IMR-90 (cell line): ENCODE measurements around the gene TUBA1A. TPM values are rescaled to one million over a fixed set of nuclear protein-coding genes. Genes with fewer than 3 reads are reported as not detected.

ENCODE experiments used
- ATAC-seq: fragments of 200-7000 bp; cut with Tn5 transposase; 2 replicates; pipeline ENCODE4 v1.9.1; 2020; ENCODE audit warnings: low read depth, mild to moderate bottlenecking, moderate library complexity
- BruUV-seq: library from RNA; stranded (reverse); fragments of 400-500 nt; replicated peaks from 2 replicates; lab custom pipeline; 2021; lab: Mats Ljungman, UMichigan
- CTCF ChIA-PET: fragments of 300-600 bp; formaldehyde crosslinking; extraction: SDS; loops from one replicate; lab custom pipeline; 2021; ENCODE audit warnings: antibody characterized with exemption; lab: Yijun Ruan, JAX
- POLR2A ChIA-PET: fragments of 300-600 bp; sonication (Branson Sonifier 250); formaldehyde crosslinking; loops from one replicate; lab custom pipeline; 2022; ENCODE audit warnings: antibody characterized with exemption; ENCODE audit not compliant: unreplicated experiment; lab: Charles Lee
- DNase-seq: peaks from one replicate; pipeline ENCODE4 v3.0.0; 2013
- H2AFZ ChIP-seq: replicated peaks from 2 replicates; pipeline ENCODE3; 2013; ENCODE audit warnings: low read length, mild to moderate bottlenecking; ENCODE audit not compliant: poor library complexity
- H2AK5ac ChIP-seq: 2 replicates; pipeline ENCODE4 v1.6.1; 2013; ENCODE audit warnings: low read depth, low read length, inconsistent platforms
- H2AK9ac ChIP-seq: replicated peaks from 2 replicates; pipeline ENCODE3; 2013; ENCODE audit warnings: mild to moderate bottlenecking, low read depth, low read length, moderate library complexity; ENCODE audit not compliant: poor library complexity
- H2BK120ac ChIP-seq: 2 replicates; pipeline ENCODE4 v1.6.1; 2013; ENCODE audit warnings: low read depth, low read length, inconsistent platforms
- H2BK15ac ChIP-seq: 3 replicates; pipeline ENCODE4 v1.6.1; 2013; ENCODE audit warnings: low read depth, low read length, inconsistent platforms
- H2BK20ac ChIP-seq: 2 replicates; pipeline ENCODE4 v1.6.1; 2013; ENCODE audit warnings: low read depth, mild to moderate bottlenecking, inconsistent platforms, low read length, moderate library complexity
- H2BK5ac ChIP-seq: 2 replicates; pipeline ENCODE4 v1.6.1; 2013; ENCODE audit warnings: mild to moderate bottlenecking, low read depth, low read length, inconsistent platforms; ENCODE audit not compliant: poor library complexity, severe bottlenecking
- H3K14ac ChIP-seq: replicated peaks from 2 replicates; pipeline ENCODE4 v1.6.1; 2013; ENCODE audit warnings: low read depth, low read length, inconsistent platforms
- H3K18ac ChIP-seq: 2 replicates; pipeline ENCODE4 v1.6.1; 2013; ENCODE audit warnings: low read depth, low read length, control low read depth
- H3K23ac ChIP-seq: 2 replicates; pipeline ENCODE4 v1.6.1; 2013; ENCODE audit warnings: low read depth, low read length, inconsistent platforms
- H3K27ac ChIP-seq: 2 replicates; pipeline ENCODE4 v1.5.1; 2013; ENCODE audit warnings: mild to moderate bottlenecking, control low read depth, low read length; ENCODE audit not compliant: insufficient read depth
- H3K27me3 ChIP-seq: 2 replicates; pipeline ENCODE4 v1.6.1; 2013; ENCODE audit warnings: low read length; ENCODE audit not compliant: control insufficient read depth, insufficient read depth
- H3K36me3 ChIP-seq: 2 replicates; pipeline ENCODE4 v1.6.1; 2013; ENCODE audit warnings: low read length, mixed read lengths; ENCODE audit not compliant: control insufficient read depth, insufficient read depth
- H3K4ac ChIP-seq: 2 replicates; pipeline ENCODE4 v1.6.1; 2013; ENCODE audit warnings: low read depth, low read length, inconsistent platforms
- H3K4me1 ChIP-seq: 2 replicates; pipeline ENCODE4 v1.6.1; 2013; ENCODE audit warnings: low read length, mixed read lengths; ENCODE audit not compliant: control insufficient read depth, insufficient read depth
- H3K4me2 ChIP-seq: 2 replicates; pipeline ENCODE4 v1.6.1; 2013; ENCODE audit warnings: low read depth, mild to moderate bottlenecking, control low read depth, low read length, moderate library complexity
- H3K4me3 ChIP-seq: 2 replicates; pipeline ENCODE4 v1.5.1; 2013; ENCODE audit warnings: low read depth, mild to moderate bottlenecking, control low read depth, low read length, moderate library complexity; ENCODE audit not compliant: insufficient read depth
- H3K56ac ChIP-seq: 2 replicates; pipeline ENCODE4 v1.6.1; 2013; ENCODE audit warnings: low read length, inconsistent platforms; ENCODE audit not compliant: insufficient read depth; ENCODE audit errors: extremely low read depth
- H3K79me1 ChIP-seq, 2 experiments: 2 replicates each; pipeline ENCODE4 v1.6.1; 2013; ENCODE audit warnings: low read length in 2 of 2, inconsistent platforms in 1 of 2, low read depth in 1 of 2
- H3K9ac ChIP-seq: 2 replicates; pipeline ENCODE4 v1.6.1; 2013; ENCODE audit warnings: low read depth, low read length, control low read depth
- H3K9me1 ChIP-seq: 2 replicates; pipeline ENCODE4 v1.6.1; 2013; ENCODE audit warnings: low read length, inconsistent platforms; ENCODE audit not compliant: insufficient read depth
- H3K9me3 ChIP-seq: 2 replicates; pipeline ENCODE4 v1.6.1; 2013; ENCODE audit warnings: low read length; ENCODE audit not compliant: control insufficient read depth, insufficient read depth
- H4K20me1 ChIP-seq: 2 replicates; pipeline ENCODE4 v1.6.1; 2013; ENCODE audit warnings: low read length, inconsistent platforms; ENCODE audit not compliant: insufficient read depth
- H4K5ac ChIP-seq: 2 replicates; pipeline ENCODE4 v1.6.1; 2013; ENCODE audit warnings: mild to moderate bottlenecking, low read depth, low read length, control low read depth
- H4K8ac ChIP-seq, 2 experiments: 2 replicates each; pipeline ENCODE4 v1.6.1; 2013; ENCODE audit warnings: low read depth in 2 of 2, low read length in 2 of 2, control low read depth in 1 of 2, inconsistent platforms in 1 of 2
- H4K91ac ChIP-seq: 2 replicates; pipeline ENCODE4 v1.6.1; 2013; ENCODE audit warnings: low read depth, low read length, inconsistent platforms; ENCODE audit not compliant: insufficient read depth
- BHLHE40 ChIP-seq: fragments of 150-350 bp; IDR thresholded peaks from 2 replicates; pipeline ENCODE4 v1.6.1; 2016; ENCODE audit warnings: mild to moderate bottlenecking, low read depth, low read length
- CEBPB ChIP-seq: IDR thresholded peaks from 2 replicates; pipeline ENCODE4 v1.6.1; 2012; ENCODE audit warnings: low read depth, low read length, improper control_type of control experiment
- CHD1 ChIP-seq: IDR thresholded peaks from 2 replicates; pipeline ENCODE4 v1.6.1; 2012; ENCODE audit warnings: low read depth, low read length, improper control_type of control experiment
- FOS ChIP-seq: fragments of 150-350 bp; IDR thresholded peaks from 2 replicates; pipeline ENCODE4 v1.6.1; 2016; ENCODE audit warnings: low read depth, low read length
- MAFK ChIP-seq: IDR thresholded peaks from 2 replicates; pipeline ENCODE4 v1.6.1; 2012; ENCODE audit warnings: low read depth, low read length, improper control_type of control experiment
- MAZ ChIP-seq: IDR thresholded peaks from 2 replicates; pipeline ENCODE4 v1.6.1; 2012; ENCODE audit warnings: low read depth, mild to moderate bottlenecking, low read length, improper control_type of control experiment, moderate library complexity, borderline replicate concordance
- MXI1 ChIP-seq: IDR thresholded peaks from 2 replicates; pipeline ENCODE4 v1.6.1; 2012; ENCODE audit warnings: low read depth, mild to moderate bottlenecking, low read length, moderate library complexity, borderline replicate concordance
- NFE2L2 ChIP-seq: fragments of 150-350 bp; IDR thresholded peaks from 2 replicates; pipeline ENCODE4 v1.6.1; 2016; ENCODE audit warnings: low read depth, mild to moderate bottlenecking, low read length
- POLR2A ChIP-seq: IDR thresholded peaks from 2 replicates; pipeline ENCODE4 v1.6.1; 2012; ENCODE audit warnings: mild to moderate bottlenecking, low read depth, low read length
- RAD21 ChIP-seq: IDR thresholded peaks from 2 replicates; pipeline ENCODE4 v1.6.1; 2012; ENCODE audit warnings: low read length, improper control_type of control experiment
- RCOR1 ChIP-seq: IDR thresholded peaks from 2 replicates; pipeline ENCODE4 v1.6.1; 2012; ENCODE audit warnings: mild to moderate bottlenecking, low read length, improper control_type of control experiment; ENCODE audit not compliant: insufficient replicate concordance
- RFX5 ChIP-seq: IDR thresholded peaks from 2 replicates; pipeline ENCODE4 v1.8.0; 2012; ENCODE audit warnings: low read depth, mild to moderate bottlenecking, low read length, moderate library complexity
- SMC3 ChIP-seq: fragments of 150-350 bp; IDR thresholded peaks from 2 replicates; pipeline ENCODE4 v1.6.1; 2016; ENCODE audit warnings: low read depth, mild to moderate bottlenecking, antibody characterized with exemption, low read length, moderate library complexity
- WGBS, 2 experiments: methylation state at CpG; one replicate each; pipeline versions ENCODE4 v1.1.5 to v1.1.7; 2013; ENCODE audit warnings: missing lambda C conversion rate in 2 of 2; ENCODE audit not compliant: insufficient read length in 1 of 2; ENCODE audit errors: extremely low coverage in 2 of 2; 5-methylcytosine and 5-hydroxymethylcytosine counted together
- dilution Hi-C: fragments of 300-500 bp; cut with HindIII; formaldehyde crosslinking; loops from one replicate; pipeline ENCODE4 v1.14.3; 2018; ENCODE audit warnings: low sequenced_read_pairs; ENCODE audit not compliant: unreplicated experiment
- in situ Hi-C: fragments of 300-500 bp; cut with MboI; formaldehyde crosslinking; loops from 3 replicates; pipeline ENCODE4 v1.14.3; 2019; ENCODE audit warnings: low sequenced_read_pairs, inconsistent platforms, mixed read lengths
- intact Hi-C: fragments of 100-400 bp; cut with micrococcal nuclease; formaldehyde crosslinking; loops from 2 replicates; pipeline ENCODE4 v1.10.0; 2022
- polyA plus RNA-seq, 3 experiments: library from polyadenylated mRNA; depleted of rRNA; stranded (reverse); fragments of >200 nt; gene quantifications; 2 replicates each; pipeline ENCODE4 v1.2.3, GENCODE V29; 2012; ENCODE audit warnings: low replicate concordance in 1 of 3
- total RNA-seq: library from RNA; depleted of rRNA; stranded (reverse); fragments of >200 nt; gene quantifications from 2 replicates; pipeline ENCODE4 v1.2.3, GENCODE V29; 2012
- TF ChIP-seq, protein P1 (sequence below): conservative IDR thresholded peaks from 2 replicates; pipeline ENCODE4 v1.5.1; 2012; ENCODE audit warnings: mild to moderate bottlenecking, low read depth, low read length, improper control_type of control experiment
- TF ChIP-seq, protein P2 (sequence below): fragments of 150-350 bp; IDR thresholded peaks from 2 replicates; pipeline ENCODE4 v1.6.1; 2017; ENCODE audit warnings: mild to moderate bottlenecking, antibody characterized with exemption, low read length, low read depth
- TF ChIP-seq, protein P3 (sequence below): fragments of 150-350 bp; IDR thresholded peaks from 2 replicates; pipeline ENCODE4 v1.6.1; 2016; ENCODE audit warnings: low read depth, mild to moderate bottlenecking, low read length, moderate library complexity, borderline replicate concordance

TUBA1A gene
- total and polyA plus RNA-seq, 2 of the 4 experiments (the other 2 are of a cell fraction), result 2,105 to 2,832 TPM

DNA sequence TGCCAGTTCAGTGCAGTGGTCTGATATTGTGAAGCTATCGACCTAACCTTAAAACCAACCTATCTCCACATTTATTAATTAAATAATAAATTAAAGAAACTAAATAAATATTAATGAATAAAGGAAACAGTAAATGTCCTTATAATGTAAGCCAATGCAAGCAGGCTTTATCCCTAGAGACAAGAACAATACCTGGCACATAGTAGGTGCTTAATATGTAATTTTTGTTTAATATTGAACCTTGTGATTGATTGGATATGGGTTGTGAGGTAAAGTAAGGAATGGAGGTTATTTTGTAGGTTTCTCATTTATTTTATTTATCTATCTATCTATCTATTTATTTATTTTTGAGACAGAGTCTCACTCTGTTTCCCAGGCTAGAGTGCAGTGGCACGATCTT, 49.9 kb downstream of the TUBA1A start:
- no peak overlapping the region for H3K4me3 ChIP-seq
- POLR2A ChIA-PET, result no interaction called here
- no peak overlapping the region for H3K18ac ChIP-seq
- no peak overlapping the region for H2BK15ac ChIP-seq
- no peak overlapping the region for H2BK120ac ChIP-seq
- H3K4ac ChIP-seq, result no peak overlapping the region
- no peak overlapping the region for H3K14ac ChIP-seq
- no peak overlapping the region for H2BK20ac ChIP-seq
- H2AK9ac ChIP-seq, result no peak overlapping the region
- H4K5ac ChIP-seq, result no peak overlapping the region
- H2AFZ ChIP-seq, result no peak overlapping the region
- H4K20me1 ChIP-seq, result no peaks in the 10 kb centered on the region
- H2AK5ac ChIP-seq, result no peak overlapping the region
- in situ Hi-C loops, result loop anchor here (10.0 kb wide), 1 partner anchor 46 kb away; the partner anchor contains the start of gene TUBA1A
- TF ChIP-seq POLR2A (no peak), NFE2L2 (no peak), RCOR1 (no peak), RFX5 (no peak), MAFK (no peak), MAZ (no peak), SMC3 (no peak), CEBPB (no peak), BHLHE40 (no peak), RAD21 (no peak), FOS (no peak), CHD1 (no peak), MXI1 (no peak)
- TF ChIP-seq, protein P1, sequence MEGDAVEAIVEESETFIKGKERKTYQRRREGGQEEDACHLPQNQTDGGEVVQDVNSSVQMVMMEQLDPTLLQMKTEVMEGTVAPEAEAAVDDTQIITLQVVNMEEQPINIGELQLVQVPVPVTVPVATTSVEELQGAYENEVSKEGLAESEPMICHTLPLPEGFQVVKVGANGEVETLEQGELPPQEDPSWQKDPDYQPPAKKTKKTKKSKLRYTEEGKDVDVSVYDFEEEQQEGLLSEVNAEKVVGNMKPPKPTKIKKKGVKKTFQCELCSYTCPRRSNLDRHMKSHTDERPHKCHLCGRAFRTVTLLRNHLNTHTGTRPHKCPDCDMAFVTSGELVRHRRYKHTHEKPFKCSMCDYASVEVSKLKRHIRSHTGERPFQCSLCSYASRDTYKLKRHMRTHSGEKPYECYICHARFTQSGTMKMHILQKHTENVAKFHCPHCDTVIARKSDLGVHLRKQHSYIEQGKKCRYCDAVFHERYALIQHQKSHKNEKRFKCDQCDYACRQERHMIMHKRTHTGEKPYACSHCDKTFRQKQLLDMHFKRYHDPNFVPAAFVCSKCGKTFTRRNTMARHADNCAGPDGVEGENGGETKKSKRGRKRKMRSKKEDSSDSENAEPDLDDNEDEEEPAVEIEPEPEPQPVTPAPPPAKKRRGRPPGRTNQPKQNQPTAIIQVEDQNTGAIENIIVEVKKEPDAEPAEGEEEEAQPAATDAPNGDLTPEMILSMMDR, result no peak
- TF ChIP-seq, protein P2, sequence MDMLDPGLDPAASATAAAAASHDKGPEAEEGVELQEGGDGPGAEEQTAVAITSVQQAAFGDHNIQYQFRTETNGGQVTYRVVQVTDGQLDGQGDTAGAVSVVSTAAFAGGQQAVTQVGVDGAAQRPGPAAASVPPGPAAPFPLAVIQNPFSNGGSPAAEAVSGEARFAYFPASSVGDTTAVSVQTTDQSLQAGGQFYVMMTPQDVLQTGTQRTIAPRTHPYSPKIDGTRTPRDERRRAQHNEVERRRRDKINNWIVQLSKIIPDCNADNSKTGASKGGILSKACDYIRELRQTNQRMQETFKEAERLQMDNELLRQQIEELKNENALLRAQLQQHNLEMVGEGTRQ, result no peak
- TF ChIP-seq, protein P3, sequence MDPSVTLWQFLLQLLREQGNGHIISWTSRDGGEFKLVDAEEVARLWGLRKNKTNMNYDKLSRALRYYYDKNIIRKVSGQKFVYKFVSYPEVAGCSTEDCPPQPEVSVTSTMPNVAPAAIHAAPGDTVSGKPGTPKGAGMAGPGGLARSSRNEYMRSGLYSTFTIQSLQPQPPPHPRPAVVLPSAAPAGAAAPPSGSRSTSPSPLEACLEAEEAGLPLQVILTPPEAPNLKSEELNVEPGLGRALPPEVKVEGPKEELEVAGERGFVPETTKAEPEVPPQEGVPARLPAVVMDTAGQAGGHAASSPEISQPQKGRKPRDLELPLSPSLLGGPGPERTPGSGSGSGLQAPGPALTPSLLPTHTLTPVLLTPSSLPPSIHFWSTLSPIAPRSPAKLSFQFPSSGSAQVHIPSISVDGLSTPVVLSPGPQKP, result no peak
- CTCF ChIA-PET, result interaction anchor here (0.5 to 1.2 kb wide), 2 partner anchors 9 to 57 kb away, joined by 4 to 7 read pairs; no protein-coding TSS in a partner anchor
- dilution Hi-C loops, result no loop called here
- no peak overlapping the region for H3K27ac ChIP-seq
- no peaks in the 10 kb centered on the region for H3K9me3 ChIP-seq
- H3K9me1 ChIP-seq, result no peaks in the 10 kb centered on the region
- H4K91ac ChIP-seq, result no peak overlapping the region
- BruUV-seq, result no TSS peak
- ATAC-seq (no peak), DNase-seq (no peak)
- H2BK5ac ChIP-seq, result no peak overlapping the region
- H3K9ac ChIP-seq, result no peak overlapping the region
- WGBS, 2 experiments, result no CpG with 5 or more reads among the region's 2 CpGs
- H3K23ac ChIP-seq, result no peak overlapping the region
- no peaks in the 10 kb centered on the region for H3K4me1 ChIP-seq
- H3K79me1 ChIP-seq, result peaks cover 0 to 4% of the 10 kb centered on the region in 2 experiments; a peak in 1 of 4 replicates
- no peak overlapping the region for H3K56ac ChIP-seq
- no peak overlapping the region for H4K8ac ChIP-seq
- H3K36me3 ChIP-seq, result no peaks in the 10 kb centered on the region
- no peaks in the 10 kb centered on the region for H3K27me3 ChIP-seq
- H3K4me2 ChIP-seq, result no peak overlapping the region
- intact Hi-C loops, result loop anchor here (10.0 kb wide), 1 partner anchor 126 kb away; the partner anchor contains the start of gene TUBA1C
